ENCODE measurements around the gene CERS6.

GRCh38 chr2:168607992-168608391, 151.9 kb downstream of the CERS6 start:
- no peak for TF ChIP-seq POLR2A (IDR thresholded peaks at IDR 0.05)
- TF ChIP-seq CTCF (IDR thresholded peaks at IDR 0.05): no peak
